ENCODE measurements around the gene ADARB2. TPM values are rescaled to one million over a fixed set of nuclear protein-coding genes. Genes with fewer than 3 reads are reported as not detected.

ADARB2 gene
- total and polyA plus RNA-seq, 8 donors, result 0.41 to 0.92 (median 0.76) TPM

DNA sequence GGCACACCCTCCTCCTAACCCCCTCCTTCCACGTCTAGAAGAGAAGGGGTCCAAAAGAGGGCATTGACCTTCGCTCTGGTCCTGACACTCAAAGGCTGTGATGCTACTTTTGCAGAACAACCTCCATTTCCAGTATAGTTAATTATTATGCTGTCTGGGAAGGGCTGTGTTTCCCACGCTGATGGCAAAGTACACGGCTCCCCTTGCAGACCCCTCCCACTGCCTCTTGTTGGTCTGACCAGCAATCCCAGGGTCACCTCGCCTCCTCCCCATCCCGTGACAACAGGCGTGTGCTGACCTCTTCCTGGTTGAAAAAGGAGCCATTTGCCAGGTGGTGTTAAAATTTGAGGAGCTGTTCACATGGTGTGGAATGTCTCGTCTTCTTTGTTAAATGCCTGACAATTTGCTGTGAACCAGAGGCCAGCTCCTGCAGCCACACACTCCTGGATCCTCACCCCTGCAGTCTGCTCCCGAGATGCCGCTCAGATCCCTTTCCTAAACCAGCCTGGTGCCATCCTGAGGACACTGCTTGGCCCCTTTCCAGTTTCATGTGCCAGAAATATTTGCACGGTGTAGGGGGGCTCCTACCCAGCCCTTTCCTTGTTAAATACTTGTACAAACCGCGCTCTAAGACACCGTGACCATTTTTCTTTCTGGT lies 359.5 kb downstream of the ADARB2 start:
- intact Hi-C loops (cut with DNase I), result no loop called here
- no peak for ATAC-seq
- no peak for DNase-seq
- Histone ChIP-seq H3K9me3 (no peaks in the 10 kb centered on the region), H3K4me3 (no peak overlapping the region), H3K36me3 (no peaks in the 10 kb centered on the region), H3K4me1 (no peaks in the 10 kb centered on the region), H3K27ac (no peak overlapping the region), H3K27me3 (peaks cover 5 to 72% of the 10 kb centered on the region in 2 donors)
- TF ChIP-seq, protein P1, sequence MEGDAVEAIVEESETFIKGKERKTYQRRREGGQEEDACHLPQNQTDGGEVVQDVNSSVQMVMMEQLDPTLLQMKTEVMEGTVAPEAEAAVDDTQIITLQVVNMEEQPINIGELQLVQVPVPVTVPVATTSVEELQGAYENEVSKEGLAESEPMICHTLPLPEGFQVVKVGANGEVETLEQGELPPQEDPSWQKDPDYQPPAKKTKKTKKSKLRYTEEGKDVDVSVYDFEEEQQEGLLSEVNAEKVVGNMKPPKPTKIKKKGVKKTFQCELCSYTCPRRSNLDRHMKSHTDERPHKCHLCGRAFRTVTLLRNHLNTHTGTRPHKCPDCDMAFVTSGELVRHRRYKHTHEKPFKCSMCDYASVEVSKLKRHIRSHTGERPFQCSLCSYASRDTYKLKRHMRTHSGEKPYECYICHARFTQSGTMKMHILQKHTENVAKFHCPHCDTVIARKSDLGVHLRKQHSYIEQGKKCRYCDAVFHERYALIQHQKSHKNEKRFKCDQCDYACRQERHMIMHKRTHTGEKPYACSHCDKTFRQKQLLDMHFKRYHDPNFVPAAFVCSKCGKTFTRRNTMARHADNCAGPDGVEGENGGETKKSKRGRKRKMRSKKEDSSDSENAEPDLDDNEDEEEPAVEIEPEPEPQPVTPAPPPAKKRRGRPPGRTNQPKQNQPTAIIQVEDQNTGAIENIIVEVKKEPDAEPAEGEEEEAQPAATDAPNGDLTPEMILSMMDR (IDR thresholded peaks at IDR 0.05), result no peak

DNA sequence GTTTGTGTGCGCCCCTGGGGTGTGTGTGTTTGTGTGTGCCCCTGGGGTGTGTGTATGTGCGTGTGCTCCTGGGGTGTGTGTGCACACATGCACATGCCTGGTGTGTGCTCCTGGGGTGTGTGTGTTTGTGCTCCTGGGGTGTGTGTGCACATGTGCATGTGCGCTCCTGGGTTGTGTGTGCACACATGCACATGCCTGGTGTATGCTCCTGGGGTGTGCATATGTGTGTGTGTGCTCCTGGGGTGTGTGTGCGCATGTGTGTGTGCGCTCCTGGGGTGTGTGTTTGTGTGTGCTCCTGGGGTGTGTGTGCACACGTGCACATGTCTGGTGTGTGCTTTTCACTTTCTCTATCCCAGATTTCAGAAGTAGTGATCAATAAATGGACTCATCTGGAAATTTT lies 360.1 kb downstream of the ADARB2 start:
- Histone ChIP-seq H3K27ac (no peak overlapping the region), H3K4me3 (no peak overlapping the region), H3K27me3 (peaks cover 5 to 66% of the 10 kb centered on the region in 2 donors), H3K36me3 (no peaks in the 10 kb centered on the region), H3K9me3 (no peaks in the 10 kb centered on the region), H3K4me1 (no peaks in the 10 kb centered on the region)
- intact Hi-C loops (cut with DNase I), result no loop called here
- ATAC-seq (no peak), DNase-seq (no peak)
- TF ChIP-seq, protein P1 (IDR thresholded peaks at IDR 0.05), result no peak

DNA sequence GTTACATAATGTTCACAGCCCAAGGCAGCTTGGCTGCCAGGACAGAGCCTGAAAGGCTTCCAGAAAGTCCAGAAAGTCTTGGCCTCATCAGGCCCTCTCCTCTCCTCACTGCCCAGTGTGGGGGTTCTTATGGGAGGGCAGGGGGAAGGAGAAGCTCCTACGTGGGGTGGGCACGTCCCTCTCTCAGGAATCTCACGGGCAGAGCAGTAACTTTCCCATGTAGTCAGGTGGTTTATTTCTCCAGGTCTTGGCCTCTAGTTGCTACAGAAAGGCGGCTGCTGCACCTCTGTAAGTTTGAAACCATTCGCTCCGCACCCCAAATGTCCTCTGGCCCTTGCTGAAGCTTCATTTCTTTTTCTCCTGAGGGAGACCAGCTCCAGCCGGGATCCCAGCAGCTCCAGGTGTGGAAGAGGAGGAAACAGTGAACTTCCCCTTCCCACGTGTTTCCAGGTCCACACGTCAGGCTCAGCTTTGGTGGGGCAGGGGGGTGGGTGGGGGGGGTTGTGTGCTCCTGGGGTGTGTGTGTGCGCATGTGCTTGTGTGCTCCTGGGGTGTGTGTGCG lies 360.9 kb downstream of the ADARB2 start:
- TF ChIP-seq, protein P1 (IDR thresholded peaks at IDR 0.05), result no peak
- Histone ChIP-seq H3K27ac (no peak overlapping the region), H3K9me3 (no peaks in the 10 kb centered on the region), H3K27me3 (peaks cover 5 to 60% of the 10 kb centered on the region in 2 donors), H3K4me1 (no peaks in the 10 kb centered on the region), H3K36me3 (no peaks in the 10 kb centered on the region), H3K4me3 (no peak overlapping the region)
- ATAC-seq, result no peak
- DNase-seq, result no peak
- intact Hi-C loops (cut with DNase I), result no loop called here

DNA sequence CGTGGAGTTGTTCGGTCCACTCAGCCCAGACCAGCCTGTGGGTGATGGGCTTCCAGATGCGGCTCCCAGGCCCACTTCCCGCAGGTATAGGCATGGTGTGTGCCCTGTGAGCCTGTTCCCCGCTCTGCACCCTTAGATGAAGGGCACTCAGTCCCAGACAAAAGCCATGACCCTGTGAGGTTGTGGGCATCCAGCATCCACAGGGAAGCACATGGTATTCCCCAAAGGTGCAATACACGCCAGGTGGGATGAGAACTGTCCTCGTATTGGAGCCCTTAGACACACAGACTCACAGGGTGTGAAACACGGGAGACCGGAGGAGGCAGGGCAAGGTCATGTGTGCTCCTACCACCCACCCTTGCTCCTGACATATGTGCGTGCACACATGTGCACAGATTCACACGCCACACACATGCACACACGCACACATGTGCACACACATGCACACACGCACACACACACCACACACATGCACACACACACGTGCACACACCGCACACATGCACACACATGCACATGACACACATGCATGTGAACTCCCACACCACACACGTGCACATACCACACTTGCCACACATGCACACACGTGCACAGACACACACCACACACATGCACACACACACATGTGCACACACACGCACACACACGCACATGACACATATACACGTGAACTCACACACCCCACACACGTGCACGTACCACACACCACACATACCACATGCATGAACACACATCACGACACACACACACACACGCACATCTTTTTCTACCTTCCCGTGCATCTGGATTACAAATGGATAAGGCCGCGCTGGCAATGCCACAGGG lies 361.8 kb downstream of the ADARB2 start:
- Histone ChIP-seq H3K9me3 (no peaks in the 10 kb centered on the region), H3K4me3 (no peak overlapping the region), H3K36me3 (no peaks in the 10 kb centered on the region), H3K27me3 (peaks cover 5 to 54% of the 10 kb centered on the region in 2 donors), H3K4me1 (no peaks in the 10 kb centered on the region), H3K27ac (no peak overlapping the region)
- intact Hi-C loops (cut with DNase I), result no loop called here
- TF ChIP-seq, protein P1 (IDR thresholded peaks at IDR 0.05), result no peak
- ATAC-seq (no peak), DNase-seq (no peak)
